ENCODE results near the gene RAB26. TPM values are rescaled to one million over a fixed set of nuclear protein-coding genes. Genes with fewer than 3 reads are reported as not detected.
A peak's percentile ranks its signal among the peaks of the same experiment; 100 is the strongest.

Gene RAB26
- total and polyA plus RNA-seq, 2 of the 13 experiments (the other 11 are each of a cell fraction or from before 2014, with no cell fraction given), result 0.86 to 3.6 TPM

DNA sequence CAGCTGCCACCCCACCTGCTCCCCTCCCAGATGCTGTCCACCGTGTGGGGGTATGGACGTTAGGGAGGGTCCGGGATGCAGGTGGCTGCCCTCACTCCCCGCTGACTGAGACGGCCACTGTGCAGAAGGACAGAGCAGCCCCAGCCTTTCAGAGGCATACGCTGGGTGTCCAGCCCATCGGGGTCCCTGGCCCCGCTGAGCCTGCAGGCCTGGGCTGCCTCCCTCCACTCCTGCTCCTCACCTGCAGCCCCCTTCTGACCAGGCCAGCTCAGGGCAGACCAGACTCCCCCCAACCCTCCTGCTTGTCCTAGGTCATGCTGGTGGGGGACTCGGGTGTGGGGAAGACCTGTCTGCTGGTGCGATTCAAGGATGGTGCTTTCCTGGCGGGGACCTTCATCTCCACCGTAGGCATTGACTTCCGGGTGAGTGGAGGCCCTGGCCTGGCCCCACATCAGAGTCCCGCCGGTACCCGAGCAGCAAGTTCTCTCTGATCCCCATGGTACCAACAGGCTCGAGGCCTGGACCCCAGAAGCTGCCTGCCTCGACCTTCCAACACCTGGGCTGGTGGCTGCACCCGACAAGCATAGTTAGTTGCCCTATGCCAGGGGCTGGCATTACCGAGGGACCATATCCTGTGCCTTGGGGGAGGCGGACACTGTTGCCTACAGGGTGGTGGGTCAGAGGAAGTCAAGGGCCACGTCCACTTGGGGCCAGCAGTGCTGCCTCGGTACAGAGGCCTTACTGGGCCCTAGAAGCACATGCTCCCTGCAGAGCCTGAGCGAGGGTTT, 1.4 kb downstream of the RAB26 start (continued):
- TF ChIP-seq YY1 (IDR thresholded peaks at IDR 0.05; ENCODE audit: insufficient read depth, insufficient replicate concordance, low read depth, low read length) (no peak), PAF1 (CRISPR knock-in tag; IDR thresholded peaks at IDR 0.05) (peak; percentile 94), HNRNPL (IDR thresholded peaks at IDR 0.05; ENCODE audit: low read depth, low read length) (peak; percentile 72; the same call in 1 of the 2 replicates), NRL (CRISPR knock-in tag; IDR thresholded peaks at IDR 0.05; ENCODE audit: borderline replicate concordance) (peak; percentile 27; the same call in 1 of the 2 replicates), MTA1 (CRISPR knock-in tag; IDR thresholded peaks at IDR 0.05; ENCODE audit: borderline replicate concordance) (peak; percentile 31; the same call in 1 of the 2 replicates), ZFP90 (CRISPR knock-in tag; IDR thresholded peaks at IDR 0.05; ENCODE audit: borderline replicate concordance) (peak; percentile 39; the same call in 1 of the 2 replicates), NR2F6 (IDR thresholded peaks at IDR 0.05) (no peak), NR2F6 (CRISPR knock-in tag; IDR thresholded peaks at IDR 0.05) (0 out of 2 replicates have a peak, but pooled peaks have one; percentile 4), ZNF563 (CRISPR knock-in tag; IDR thresholded peaks at IDR 0.05) (peak; percentile 48; the same call in 1 of the 2 replicates), ZNF501 (CRISPR knock-in tag; IDR thresholded peaks at IDR 0.05) (0 out of 2 replicates have a peak, but pooled peaks have one; percentile 36), POLR2AphosphoS5 (IDR thresholded peaks at IDR 0.05; ENCODE audit: low read depth, low read length) (peak; percentile 38; the same call in 1 of the 2 replicates)
- TF ChIP-seq, protein P1, sequence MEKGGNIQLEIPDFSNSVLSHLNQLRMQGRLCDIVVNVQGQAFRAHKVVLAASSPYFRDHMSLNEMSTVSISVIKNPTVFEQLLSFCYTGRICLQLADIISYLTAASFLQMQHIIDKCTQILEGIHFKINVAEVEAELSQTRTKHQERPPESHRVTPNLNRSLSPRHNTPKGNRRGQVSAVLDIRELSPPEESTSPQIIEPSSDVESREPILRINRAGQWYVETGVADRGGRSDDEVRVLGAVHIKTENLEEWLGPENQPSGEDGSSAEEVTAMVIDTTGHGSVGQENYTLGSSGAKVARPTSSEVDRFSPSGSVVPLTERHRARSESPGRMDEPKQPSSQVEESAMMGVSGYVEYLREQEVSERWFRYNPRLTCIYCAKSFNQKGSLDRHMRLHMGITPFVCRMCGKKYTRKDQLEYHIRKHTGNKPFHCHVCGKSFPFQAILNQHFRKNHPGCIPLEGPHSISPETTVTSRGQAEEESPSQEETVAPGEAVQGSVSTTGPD (CRISPR knock-in tag; IDR thresholded peaks at IDR 0.05), result no peak
- TF ChIP-seq, protein P2, sequence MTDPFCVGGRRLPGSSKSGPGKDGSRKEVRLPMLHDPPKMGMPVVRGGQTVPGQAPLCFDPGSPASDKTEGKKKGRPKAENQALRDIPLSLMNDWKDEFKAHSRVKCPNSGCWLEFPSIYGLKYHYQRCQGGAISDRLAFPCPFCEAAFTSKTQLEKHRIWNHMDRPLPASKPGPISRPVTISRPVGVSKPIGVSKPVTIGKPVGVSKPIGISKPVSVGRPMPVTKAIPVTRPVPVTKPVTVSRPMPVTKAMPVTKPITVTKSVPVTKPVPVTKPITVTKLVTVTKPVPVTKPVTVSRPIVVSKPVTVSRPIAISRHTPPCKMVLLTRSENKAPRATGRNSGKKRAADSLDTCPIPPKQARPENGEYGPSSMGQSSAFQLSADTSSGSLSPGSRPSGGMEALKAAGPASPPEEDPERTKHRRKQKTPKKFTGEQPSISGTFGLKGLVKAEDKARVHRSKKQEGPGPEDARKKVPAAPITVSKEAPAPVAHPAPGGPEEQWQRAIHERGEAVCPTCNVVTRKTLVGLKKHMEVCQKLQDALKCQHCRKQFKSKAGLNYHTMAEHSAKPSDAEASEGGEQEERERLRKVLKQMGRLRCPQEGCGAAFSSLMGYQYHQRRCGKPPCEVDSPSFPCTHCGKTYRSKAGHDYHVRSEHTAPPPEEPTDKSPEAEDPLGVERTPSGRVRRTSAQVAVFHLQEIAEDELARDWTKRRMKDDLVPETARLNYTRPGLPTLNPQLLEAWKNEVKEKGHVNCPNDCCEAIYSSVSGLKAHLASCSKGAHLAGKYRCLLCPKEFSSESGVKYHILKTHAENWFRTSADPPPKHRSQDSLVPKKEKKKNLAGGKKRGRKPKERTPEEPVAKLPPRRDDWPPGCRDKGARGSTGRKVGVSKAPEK (CRISPR knock-in tag; IDR thresholded peaks at IDR 0.05; ENCODE audit: borderline replicate concordance), result 0 out of 2 replicates have a peak, but pooled peaks have one; percentile 56
- TF ChIP-seq, protein P3, sequence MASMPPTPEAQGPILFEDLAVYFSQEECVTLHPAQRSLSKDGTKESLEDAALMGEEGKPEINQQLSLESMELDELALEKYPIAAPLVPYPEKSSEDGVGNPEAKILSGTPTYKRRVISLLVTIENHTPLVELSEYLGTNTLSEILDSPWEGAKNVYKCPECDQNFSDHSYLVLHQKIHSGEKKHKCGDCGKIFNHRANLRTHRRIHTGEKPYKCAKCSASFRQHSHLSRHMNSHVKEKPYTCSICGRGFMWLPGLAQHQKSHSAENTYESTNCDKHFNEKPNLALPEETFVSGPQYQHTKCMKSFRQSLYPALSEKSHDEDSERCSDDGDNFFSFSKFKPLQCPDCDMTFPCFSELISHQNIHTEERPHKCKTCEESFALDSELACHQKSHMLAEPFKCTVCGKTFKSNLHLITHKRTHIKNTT (CRISPR knock-in tag; IDR thresholded peaks at IDR 0.05), result no peak
- TF ChIP-seq, protein P4, sequence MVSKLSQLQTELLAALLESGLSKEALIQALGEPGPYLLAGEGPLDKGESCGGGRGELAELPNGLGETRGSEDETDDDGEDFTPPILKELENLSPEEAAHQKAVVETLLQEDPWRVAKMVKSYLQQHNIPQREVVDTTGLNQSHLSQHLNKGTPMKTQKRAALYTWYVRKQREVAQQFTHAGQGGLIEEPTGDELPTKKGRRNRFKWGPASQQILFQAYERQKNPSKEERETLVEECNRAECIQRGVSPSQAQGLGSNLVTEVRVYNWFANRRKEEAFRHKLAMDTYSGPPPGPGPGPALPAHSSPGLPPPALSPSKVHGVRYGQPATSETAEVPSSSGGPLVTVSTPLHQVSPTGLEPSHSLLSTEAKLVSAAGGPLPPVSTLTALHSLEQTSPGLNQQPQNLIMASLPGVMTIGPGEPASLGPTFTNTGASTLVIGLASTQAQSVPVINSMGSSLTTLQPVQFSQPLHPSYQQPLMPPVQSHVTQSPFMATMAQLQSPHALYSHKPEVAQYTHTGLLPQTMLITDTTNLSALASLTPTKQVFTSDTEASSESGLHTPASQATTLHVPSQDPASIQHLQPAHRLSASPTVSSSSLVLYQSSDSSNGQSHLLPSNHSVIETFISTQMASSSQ (IDR thresholded peaks at IDR 0.05; ENCODE audit: low read depth), result no peak
- TF ChIP-seq, protein P4 (CRISPR knock-in tag; IDR thresholded peaks at IDR 0.05; ENCODE audit: borderline replicate concordance), result no peak
- TF ChIP-seq, protein P5, sequence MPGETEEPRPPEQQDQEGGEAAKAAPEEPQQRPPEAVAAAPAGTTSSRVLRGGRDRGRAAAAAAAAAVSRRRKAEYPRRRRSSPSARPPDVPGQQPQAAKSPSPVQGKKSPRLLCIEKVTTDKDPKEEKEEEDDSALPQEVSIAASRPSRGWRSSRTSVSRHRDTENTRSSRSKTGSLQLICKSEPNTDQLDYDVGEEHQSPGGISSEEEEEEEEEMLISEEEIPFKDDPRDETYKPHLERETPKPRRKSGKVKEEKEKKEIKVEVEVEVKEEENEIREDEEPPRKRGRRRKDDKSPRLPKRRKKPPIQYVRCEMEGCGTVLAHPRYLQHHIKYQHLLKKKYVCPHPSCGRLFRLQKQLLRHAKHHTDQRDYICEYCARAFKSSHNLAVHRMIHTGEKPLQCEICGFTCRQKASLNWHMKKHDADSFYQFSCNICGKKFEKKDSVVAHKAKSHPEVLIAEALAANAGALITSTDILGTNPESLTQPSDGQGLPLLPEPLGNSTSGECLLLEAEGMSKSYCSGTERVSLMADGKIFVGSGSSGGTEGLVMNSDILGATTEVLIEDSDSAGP (CRISPR knock-in tag; IDR thresholded peaks at IDR 0.05; ENCODE audit: borderline replicate concordance), result peak; percentile 48; the same call in 1 of the 2 replicates
